ENCODE data around the gene ACOX1. TPM values are rescaled to one million over a fixed set of nuclear protein-coding genes. Genes with fewer than 3 reads are reported as not detected.

The ACOX1 gene
- total and polyA plus RNA-seq, 4 donors = 33.3 to 293 (median 63.4) TPM

GRCh38 chr17:76026714-76027158, 47.8 kb upstream of the ACOX1 start:
- no peak overlapping the region for H3K9ac ChIP-seq (ENCODE audit: low read depth in 1 of 2, low read length in 2 of 2)
- H3K36me3 ChIP-seq (ENCODE audit: control insufficient read depth in 4 of 4, insufficient read depth in 3 of 4, low read depth in 1 of 4, low read length in 3 of 4) = no peaks in the 10 kb centered on the region
- no peaks in the 10 kb centered on the region for H3K9me3 ChIP-seq (ENCODE audit: control insufficient read depth in 4 of 4, low read length in 3 of 4)
- H3K4me3 ChIP-seq (ENCODE audit: low read depth in 1 of 3, low read length in 3 of 3) = no peak overlapping the region
- H3K27me3 ChIP-seq (ENCODE audit: control insufficient read depth in 4 of 4, insufficient read depth in 4 of 4, low read length in 3 of 4) = no peaks in the 10 kb centered on the region
- H3K4me1 ChIP-seq (ENCODE audit: control insufficient read depth in 4 of 4, insufficient read depth in 4 of 4, low read length in 3 of 4) = peaks cover 0 to 3% (median 0%) of the 10 kb centered on the region in 4 donors
- TF ChIP-seq, protein P1, sequence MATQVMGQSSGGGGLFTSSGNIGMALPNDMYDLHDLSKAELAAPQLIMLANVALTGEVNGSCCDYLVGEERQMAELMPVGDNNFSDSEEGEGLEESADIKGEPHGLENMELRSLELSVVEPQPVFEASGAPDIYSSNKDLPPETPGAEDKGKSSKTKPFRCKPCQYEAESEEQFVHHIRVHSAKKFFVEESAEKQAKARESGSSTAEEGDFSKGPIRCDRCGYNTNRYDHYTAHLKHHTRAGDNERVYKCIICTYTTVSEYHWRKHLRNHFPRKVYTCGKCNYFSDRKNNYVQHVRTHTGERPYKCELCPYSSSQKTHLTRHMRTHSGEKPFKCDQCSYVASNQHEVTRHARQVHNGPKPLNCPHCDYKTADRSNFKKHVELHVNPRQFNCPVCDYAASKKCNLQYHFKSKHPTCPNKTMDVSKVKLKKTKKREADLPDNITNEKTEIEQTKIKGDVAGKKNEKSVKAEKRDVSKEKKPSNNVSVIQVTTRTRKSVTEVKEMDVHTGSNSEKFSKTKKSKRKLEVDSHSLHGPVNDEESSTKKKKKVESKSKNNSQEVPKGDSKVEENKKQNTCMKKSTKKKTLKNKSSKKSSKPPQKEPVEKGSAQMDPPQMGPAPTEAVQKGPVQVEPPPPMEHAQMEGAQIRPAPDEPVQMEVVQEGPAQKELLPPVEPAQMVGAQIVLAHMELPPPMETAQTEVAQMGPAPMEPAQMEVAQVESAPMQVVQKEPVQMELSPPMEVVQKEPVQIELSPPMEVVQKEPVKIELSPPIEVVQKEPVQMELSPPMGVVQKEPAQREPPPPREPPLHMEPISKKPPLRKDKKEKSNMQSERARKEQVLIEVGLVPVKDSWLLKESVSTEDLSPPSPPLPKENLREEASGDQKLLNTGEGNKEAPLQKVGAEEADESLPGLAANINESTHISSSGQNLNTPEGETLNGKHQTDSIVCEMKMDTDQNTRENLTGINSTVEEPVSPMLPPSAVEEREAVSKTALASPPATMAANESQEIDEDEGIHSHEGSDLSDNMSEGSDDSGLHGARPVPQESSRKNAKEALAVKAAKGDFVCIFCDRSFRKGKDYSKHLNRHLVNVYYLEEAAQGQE (IDR thresholded peaks at IDR 0.05) = no peak
- no peak for TF ChIP-seq NR2F2 (IDR thresholded peaks at IDR 0.05)
- no peak for TF ChIP-seq RAD21 (IDR thresholded peaks at IDR 0.05)
- no peak for TF ChIP-seq RXRA (IDR thresholded peaks at IDR 0.05)
- no peak for TF ChIP-seq EGR1 (IDR thresholded peaks at IDR 0.05; ENCODE audit: low read depth in 2 of 2)
- TF ChIP-seq HNF4A (conservative IDR thresholded peaks at IDR 0.05) = no peak
- no peak for TF ChIP-seq GABPA (IDR thresholded peaks at IDR 0.05 in 1 of 2, conservative IDR thresholded peaks at IDR 0.05 in 1 of 2)
- 78% methylated on average over 15 of the region's 15 CpGs for WGBS
- no peak for DNase-seq (ENCODE audit: low spot score)
- no peak overlapping the region for H3K27ac ChIP-seq (ENCODE audit: low read depth in 1 of 2, low read length in 2 of 2)

DNA sequence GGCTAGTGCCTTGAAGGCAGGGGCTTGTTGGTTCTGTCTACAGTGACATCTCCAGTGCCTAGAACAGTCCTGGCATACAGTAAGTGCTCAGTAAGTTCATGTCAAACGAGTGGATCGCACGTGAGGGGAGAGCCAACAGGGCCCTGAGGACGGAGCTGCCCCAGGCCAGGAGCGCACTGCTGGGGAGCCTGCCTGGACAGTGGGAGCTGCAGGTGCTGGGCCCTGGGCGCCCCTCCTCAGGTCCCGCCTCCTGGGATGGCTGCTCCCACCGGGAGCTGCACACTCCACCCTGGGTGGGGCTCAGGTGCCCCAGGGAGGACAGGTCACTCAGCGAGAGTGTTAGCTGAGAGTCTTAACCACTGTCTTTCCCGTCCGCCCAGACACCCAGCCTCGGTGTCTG, 46.3 kb upstream of the ACOX1 start:
- 90% methylated on average over 12 of the region's 12 CpGs for WGBS
- no peak overlapping the region for H3K4me3 ChIP-seq (ENCODE audit: low read depth in 1 of 3, low read length in 3 of 3)
- no peak for DNase-seq (ENCODE audit: low spot score)

GRCh38 chr17:76024353-76024752, 45.4 kb upstream of the ACOX1 start:
- no peak for TF ChIP-seq GABPA (IDR thresholded peaks at IDR 0.05 in 1 of 2, conservative IDR thresholded peaks at IDR 0.05 in 1 of 2)
- no peak for TF ChIP-seq YY1 (IDR thresholded peaks at IDR 0.05)
- TF ChIP-seq SP1 (IDR thresholded peaks at IDR 0.05) = no peak
- TF ChIP-seq HNF4A (conservative IDR thresholded peaks at IDR 0.05) = no peak
- no peak for TF ChIP-seq RAD21 (IDR thresholded peaks at IDR 0.05)
- TF ChIP-seq, protein P2, sequence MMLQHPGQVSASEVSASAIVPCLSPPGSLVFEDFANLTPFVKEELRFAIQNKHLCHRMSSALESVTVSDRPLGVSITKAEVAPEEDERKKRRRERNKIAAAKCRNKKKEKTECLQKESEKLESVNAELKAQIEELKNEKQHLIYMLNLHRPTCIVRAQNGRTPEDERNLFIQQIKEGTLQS (IDR thresholded peaks at IDR 0.05) = no peak
- TF ChIP-seq FOXA1 (IDR thresholded peaks at IDR 0.05) = no peak
- TF ChIP-seq ZBTB33 (IDR thresholded peaks at IDR 0.05) = no peak
- TF ChIP-seq TAF1 (conservative IDR thresholded peaks at IDR 0.05) = no peak
- TF ChIP-seq, protein P3, sequence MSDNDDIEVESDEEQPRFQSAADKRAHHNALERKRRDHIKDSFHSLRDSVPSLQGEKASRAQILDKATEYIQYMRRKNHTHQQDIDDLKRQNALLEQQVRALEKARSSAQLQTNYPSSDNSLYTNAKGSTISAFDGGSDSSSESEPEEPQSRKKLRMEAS (IDR thresholded peaks at IDR 0.05) = no peak
- no peak for TF ChIP-seq FOXA2 (IDR thresholded peaks at IDR 0.05)
- TF ChIP-seq RXRA (IDR thresholded peaks at IDR 0.05) = no peak
- TF ChIP-seq, protein P1 (IDR thresholded peaks at IDR 0.05) = no peak
- WGBS = 88% methylated on average over 9 of the region's 9 CpGs
- DNase-seq (ENCODE audit: low spot score) = no peak
- Histone ChIP-seq H3K9me3 (ENCODE audit: control insufficient read depth in 4 of 4, low read length in 3 of 4) (no peaks in the 10 kb centered on the region), H3K4me3 (ENCODE audit: low read depth in 1 of 3, low read length in 3 of 3) (no peak overlapping the region), H3K36me3 (ENCODE audit: control insufficient read depth in 4 of 4, insufficient read depth in 3 of 4, low read depth in 1 of 4, low read length in 3 of 4) (no peaks in the 10 kb centered on the region), H3K27me3 (ENCODE audit: control insufficient read depth in 4 of 4, insufficient read depth in 4 of 4, low read length in 3 of 4) (no peaks in the 10 kb centered on the region), H3K27ac (ENCODE audit: low read depth in 1 of 2, low read length in 2 of 2) (no peak overlapping the region), H3K4me1 (ENCODE audit: control insufficient read depth in 4 of 4, insufficient read depth in 4 of 4, low read length in 3 of 4) (no peaks in the 10 kb centered on the region), H3K9ac (ENCODE audit: low read depth in 1 of 2, low read length in 2 of 2) (no peak overlapping the region)

More for the DNA sequence above, 46.3 kb upstream of the ACOX1 start:
- H3K27me3 ChIP-seq (ENCODE audit: control insufficient read depth in 4 of 4, insufficient read depth in 4 of 4, low read length in 3 of 4) = no peaks in the 10 kb centered on the region
- H3K4me1 ChIP-seq (ENCODE audit: control insufficient read depth in 4 of 4, insufficient read depth in 4 of 4, low read length in 3 of 4) = peaks cover 0 to 3% (median 0%) of the 10 kb centered on the region in 4 donors
- no peaks in the 10 kb centered on the region for H3K9me3 ChIP-seq (ENCODE audit: control insufficient read depth in 4 of 4, low read length in 3 of 4)
- TF ChIP-seq YY1 (IDR thresholded peaks at IDR 0.05) = no peak
- TF ChIP-seq GABPA (IDR thresholded peaks at IDR 0.05 in 1 of 2, conservative IDR thresholded peaks at IDR 0.05 in 1 of 2) = no peak
- no peak for TF ChIP-seq JUND (IDR thresholded peaks at IDR 0.05)
- no peak for TF ChIP-seq RXRA (IDR thresholded peaks at IDR 0.05)
- no peak for TF ChIP-seq FOXA2 (IDR thresholded peaks at IDR 0.05)
- no peak for TF ChIP-seq RAD21 (IDR thresholded peaks at IDR 0.05)
- TF ChIP-seq HNF4A (conservative IDR thresholded peaks at IDR 0.05) = no peak
- TF ChIP-seq, protein P2 (IDR thresholded peaks at IDR 0.05) = no peak
- H3K27ac ChIP-seq (ENCODE audit: low read depth in 1 of 2, low read length in 2 of 2) = no peak overlapping the region
- no peaks in the 10 kb centered on the region for H3K36me3 ChIP-seq (ENCODE audit: control insufficient read depth in 4 of 4, insufficient read depth in 3 of 4, low read depth in 1 of 4, low read length in 3 of 4)
- no peak overlapping the region for H3K9ac ChIP-seq (ENCODE audit: low read depth in 1 of 2, low read length in 2 of 2)
